ENCODE data around the gene PADI2. TPM values are rescaled to one million over a fixed set of nuclear protein-coding genes. Genes with fewer than 3 reads are reported as not detected.

Gene PADI2
- total and polyA plus RNA-seq, 2 donors (not counting 1 experiment from before 2014, with no cell fraction given) = 0.25 to 14.2 TPM

GRCh38 chr1:17070163-17070525, 49.1 kb downstream of the PADI2 start:
- Histone ChIP-seq H3K9ac (ENCODE audit: low read length) (no peak overlapping the region), H4K20me1 (ENCODE audit: control insufficient read depth, insufficient read depth, low read length, poor library complexity, severe bottlenecking) (no peaks in the 10 kb centered on the region), H3K36me3 (replicated peaks in 1 of 2; ENCODE audit: control extremely low read depth in 1 of 2, control insufficient read depth in 1 of 2, extremely low read depth in 1 of 2, insufficient read depth in 2 of 2, low read length in 1 of 2) (no peaks in the 10 kb centered on the region), H3K27me3 (replicated peaks in 1 of 4; ENCODE audit: control extremely low read depth in 1 of 4, control insufficient read depth in 3 of 4, insufficient read depth in 4 of 4, low read length in 3 of 4) (no peaks in the 10 kb centered on the region), H3K4me2 (replicated peaks; ENCODE audit: low read depth, low read length, poor library complexity, severe bottlenecking) (no peak overlapping the region), H3K4me3 (ENCODE audit: control extremely low read depth in 1 of 5, extremely low read depth in 1 of 5, insufficient read depth in 1 of 5, low read depth in 2 of 5, low read length in 4 of 5) (no peak overlapping the region), H3K79me2 (ENCODE audit: control insufficient read depth, insufficient read depth, low read length) (no peaks in the 10 kb centered on the region), H2AFZ (ENCODE audit: insufficient read depth, low read depth, low read length, poor library complexity, severe bottlenecking) (no peak overlapping the region), H3K27ac (ENCODE audit: low read length in 2 of 2) (no peak overlapping the region), H3K4me1 (ENCODE audit: control insufficient read depth in 2 of 2, insufficient read depth in 2 of 2, low read length in 2 of 2) (no peaks in the 10 kb centered on the region), H3K9me3 (ENCODE audit: control extremely low read depth in 1 of 3, control insufficient read depth in 2 of 3, insufficient read depth in 1 of 3, low read length in 2 of 3) (peaks cover 0 to 9% (median under 1%) of the 10 kb centered on the region in 3 donors)
- Mint-ChIP-seq H3K27ac (no peak overlapping the region), H3K9me3 (ENCODE audit: insufficient read depth) (no peaks in the 10 kb centered on the region), H3K27me3 (peaks cover 6% of the 10 kb centered on the region), H3K4me1 (no peaks in the 10 kb centered on the region), H3K4me3 (no peak overlapping the region)
- DNase-seq = no peak
- ATAC-seq (ENCODE audit: low read depth) = no peak
- POLR2A ChIA-PET = no interaction called here
- TF ChIP-seq, protein P1, sequence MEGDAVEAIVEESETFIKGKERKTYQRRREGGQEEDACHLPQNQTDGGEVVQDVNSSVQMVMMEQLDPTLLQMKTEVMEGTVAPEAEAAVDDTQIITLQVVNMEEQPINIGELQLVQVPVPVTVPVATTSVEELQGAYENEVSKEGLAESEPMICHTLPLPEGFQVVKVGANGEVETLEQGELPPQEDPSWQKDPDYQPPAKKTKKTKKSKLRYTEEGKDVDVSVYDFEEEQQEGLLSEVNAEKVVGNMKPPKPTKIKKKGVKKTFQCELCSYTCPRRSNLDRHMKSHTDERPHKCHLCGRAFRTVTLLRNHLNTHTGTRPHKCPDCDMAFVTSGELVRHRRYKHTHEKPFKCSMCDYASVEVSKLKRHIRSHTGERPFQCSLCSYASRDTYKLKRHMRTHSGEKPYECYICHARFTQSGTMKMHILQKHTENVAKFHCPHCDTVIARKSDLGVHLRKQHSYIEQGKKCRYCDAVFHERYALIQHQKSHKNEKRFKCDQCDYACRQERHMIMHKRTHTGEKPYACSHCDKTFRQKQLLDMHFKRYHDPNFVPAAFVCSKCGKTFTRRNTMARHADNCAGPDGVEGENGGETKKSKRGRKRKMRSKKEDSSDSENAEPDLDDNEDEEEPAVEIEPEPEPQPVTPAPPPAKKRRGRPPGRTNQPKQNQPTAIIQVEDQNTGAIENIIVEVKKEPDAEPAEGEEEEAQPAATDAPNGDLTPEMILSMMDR (IDR thresholded peaks at IDR 0.05) = no peak
- TF ChIP-seq EZH2 (IDR thresholded peaks at IDR 0.05; ENCODE audit: borderline replicate concordance, insufficient read depth, low read depth, low read length, poor library complexity, severe bottlenecking) = no peak
- CTCF ChIA-PET = no interaction called here
- WGBS (ENCODE audit: insufficient coverage) = 79% methylated on average over 10 of the region's 10 CpGs
- intact Hi-C loops (cut with micrococcal nuclease) = no loop called here

DNA sequence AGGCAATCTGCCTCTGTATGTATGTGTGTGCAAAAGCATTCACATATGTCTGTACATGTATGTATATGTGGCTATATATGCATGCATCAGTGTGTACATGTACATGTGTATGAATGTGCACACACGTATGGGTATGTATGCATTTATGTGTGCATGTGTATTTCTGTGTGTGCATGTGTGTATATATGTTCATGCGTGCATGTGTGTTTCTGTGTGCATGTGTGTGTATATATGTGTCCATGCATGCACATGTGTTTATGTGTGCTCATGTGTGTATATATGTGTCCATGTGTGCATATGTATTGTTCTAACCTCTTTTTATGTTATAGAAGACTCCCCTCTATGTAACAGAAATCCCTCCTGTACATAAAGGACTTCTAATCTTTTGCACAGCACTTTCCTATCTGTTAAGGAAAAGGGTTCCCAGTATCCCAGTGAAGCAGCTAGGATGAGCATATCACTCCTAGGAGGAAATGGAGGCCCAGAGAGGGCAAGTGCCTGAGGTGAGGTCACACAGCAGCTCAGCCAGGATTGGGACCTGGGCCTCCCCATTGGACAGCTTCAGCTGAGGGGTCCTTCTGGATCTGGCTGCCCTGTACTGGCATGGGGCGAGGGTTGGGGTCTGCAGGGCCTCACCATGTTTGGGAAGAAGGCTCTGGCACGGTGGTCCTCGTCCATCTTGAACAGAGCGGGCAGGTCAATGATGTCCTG, 49.6 kb downstream of the PADI2 start:
- TF ChIP-seq, protein P1 (IDR thresholded peaks at IDR 0.05) = no peak
- no peak for TF ChIP-seq EZH2 (IDR thresholded peaks at IDR 0.05; ENCODE audit: borderline replicate concordance, insufficient read depth, low read depth, low read length, poor library complexity, severe bottlenecking)
- POLR2A ChIA-PET = no interaction called here

More for the DNA sequence above, 49.6 kb downstream of the PADI2 start:
- H3K4me1 ChIP-seq (ENCODE audit: control insufficient read depth in 2 of 2, insufficient read depth in 2 of 2, low read length in 2 of 2) = no peaks in the 10 kb centered on the region
- no peak overlapping the region for H3K4me2 ChIP-seq (replicated peaks; ENCODE audit: low read depth, low read length, poor library complexity, severe bottlenecking)
- no peaks in the 10 kb centered on the region for H3K4me1 Mint-ChIP-seq
- no peaks in the 10 kb centered on the region for H3K79me2 ChIP-seq (ENCODE audit: control insufficient read depth, insufficient read depth, low read length)
- ATAC-seq (ENCODE audit: low read depth) = no peak
- H3K27me3 ChIP-seq (replicated peaks in 1 of 4; ENCODE audit: control extremely low read depth in 1 of 4, control insufficient read depth in 3 of 4, insufficient read depth in 4 of 4, low read length in 3 of 4) = no peaks in the 10 kb centered on the region
- no peaks in the 10 kb centered on the region for H3K9me3 Mint-ChIP-seq (ENCODE audit: insufficient read depth)
- DNase-seq = no peak
- H3K4me3 Mint-ChIP-seq = no peak overlapping the region
- no peaks in the 10 kb centered on the region for H4K20me1 ChIP-seq (ENCODE audit: control insufficient read depth, insufficient read depth, low read length, poor library complexity, severe bottlenecking)
- H3K27ac ChIP-seq (ENCODE audit: low read length in 2 of 2) = no peak overlapping the region
- intact Hi-C loops (cut with micrococcal nuclease) = no loop called here
- no peak overlapping the region for H3K4me3 ChIP-seq (ENCODE audit: control extremely low read depth in 1 of 5, extremely low read depth in 1 of 5, insufficient read depth in 1 of 5, low read depth in 2 of 5, low read length in 4 of 5)
- H2AFZ ChIP-seq (ENCODE audit: insufficient read depth, low read depth, low read length, poor library complexity, severe bottlenecking) = no peak overlapping the region
- peaks cover 6% of the 10 kb centered on the region for H3K27me3 Mint-ChIP-seq
- CTCF ChIA-PET = no interaction called here
- H3K36me3 ChIP-seq (replicated peaks in 1 of 2; ENCODE audit: control extremely low read depth in 1 of 2, control insufficient read depth in 1 of 2, extremely low read depth in 1 of 2, insufficient read depth in 2 of 2, low read length in 1 of 2) = no peaks in the 10 kb centered on the region
- H3K27ac Mint-ChIP-seq = no peak overlapping the region
- WGBS (ENCODE audit: insufficient coverage) = 83% methylated on average over 5 of the region's 6 CpGs
- H3K9me3 ChIP-seq (ENCODE audit: control extremely low read depth in 1 of 3, control insufficient read depth in 2 of 3, insufficient read depth in 1 of 3, low read length in 2 of 3) = peaks cover 0 to 13% (median 2%) of the 10 kb centered on the region in 3 donors
- H3K9ac ChIP-seq (ENCODE audit: low read length) = no peak overlapping the region

Measured in B cell (primary cell).